ENCODE data around the gene CD160.
A peak's percentile ranks its signal among the peaks of the same experiment; 100 is the strongest.
"Not testable (repeated sequence)": the region's sequence is repeated elsewhere in the genome, so short reads cannot be mapped to it uniquely, and the experiment has no call there.

The CD160 gene

GRCh38 chr1:145710291-145711027, 8.8 kb upstream of the CD160 start:
- DNase-seq: no peak

DNA sequence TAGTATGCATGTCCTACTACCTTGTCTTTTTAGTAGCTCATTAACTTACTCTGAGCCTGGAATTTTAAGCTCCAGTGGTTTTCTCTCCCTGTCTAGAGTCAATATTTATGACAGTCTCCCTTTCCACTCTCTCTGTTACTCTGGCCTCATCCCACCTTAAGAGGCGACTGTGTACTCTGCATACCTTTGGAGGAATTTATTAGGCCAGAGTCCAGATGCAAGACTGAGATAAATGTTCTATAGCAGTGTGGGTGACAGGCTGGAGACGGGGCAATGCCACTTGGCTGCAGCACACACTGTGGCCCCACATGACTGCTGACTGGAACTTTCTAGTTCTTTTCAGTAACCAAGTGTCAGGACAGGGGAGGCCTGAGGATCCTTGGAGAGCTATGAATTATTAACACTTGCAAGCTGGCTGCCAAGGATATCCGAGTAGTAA, 8.1 kb upstream of the CD160 start:
- no peak for DNase-seq

DNA sequence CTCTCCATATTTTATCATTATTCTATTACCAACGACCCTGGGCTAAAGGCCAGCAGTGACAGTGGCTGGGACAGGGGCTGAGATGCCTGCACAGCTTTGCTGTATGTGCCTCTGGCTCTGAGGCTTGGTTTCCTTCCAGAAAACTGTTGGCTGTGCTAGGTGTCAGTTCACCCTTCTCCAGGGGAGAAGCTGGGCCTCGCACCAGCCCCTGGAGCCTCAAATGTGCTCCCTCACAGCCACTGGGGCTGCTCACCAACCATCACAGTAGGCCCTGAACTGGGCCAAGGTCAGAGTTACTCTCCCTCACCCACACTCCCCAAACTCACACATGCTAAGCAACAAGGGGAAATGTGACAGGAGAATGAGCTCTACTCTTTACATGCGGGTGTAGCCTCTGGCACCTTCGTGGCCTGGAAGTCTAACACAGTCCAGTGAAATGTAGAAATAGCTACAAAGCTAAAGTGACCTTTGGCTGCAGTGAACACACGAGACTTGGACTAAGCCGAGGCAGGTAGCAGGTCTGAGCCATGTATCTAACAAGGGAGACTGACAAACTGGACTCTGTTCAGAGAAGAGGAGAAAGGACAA, 4.7 kb upstream of the CD160 start:
- no peak for DNase-seq

DNA sequence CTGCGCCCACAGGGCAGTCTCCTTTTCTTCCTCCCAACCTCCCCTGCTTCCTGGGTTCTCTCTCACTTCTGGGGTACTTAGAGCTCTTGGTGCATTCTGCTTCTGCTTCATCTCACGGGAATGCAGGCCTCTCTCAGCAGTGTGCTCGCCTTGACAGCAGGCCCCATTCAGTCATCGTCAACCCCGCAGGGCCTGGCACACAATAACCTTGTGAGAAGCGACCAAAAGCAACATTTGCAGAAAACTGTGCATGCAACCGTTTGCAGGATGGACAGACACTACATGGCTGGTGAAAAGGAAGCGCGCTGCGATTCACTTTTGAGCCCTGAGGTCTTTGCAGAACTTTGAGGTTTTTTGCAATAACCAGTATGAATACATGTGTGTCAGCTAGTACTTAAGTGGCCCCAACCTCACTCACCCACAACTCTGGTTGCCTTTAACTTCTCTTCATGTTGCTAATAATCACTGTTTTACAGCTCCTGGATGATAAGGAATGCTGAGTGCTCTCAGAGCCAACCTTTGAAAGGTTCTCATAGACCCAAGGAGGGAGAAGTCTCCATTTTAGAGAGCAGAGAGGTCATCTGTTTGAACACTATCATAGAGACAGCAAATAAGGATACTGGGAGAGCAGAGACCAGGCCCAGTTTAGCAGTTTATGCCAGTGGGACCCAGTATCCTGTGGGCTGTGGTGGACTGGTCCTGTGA, 2.5 kb upstream of the CD160 start:
- DNase-seq: no peak

- DNase-seq: no peak
These were observed 1.5 kb upstream of the CD160 start for GRCh38 chr1:145717833-145718232.

DNA sequence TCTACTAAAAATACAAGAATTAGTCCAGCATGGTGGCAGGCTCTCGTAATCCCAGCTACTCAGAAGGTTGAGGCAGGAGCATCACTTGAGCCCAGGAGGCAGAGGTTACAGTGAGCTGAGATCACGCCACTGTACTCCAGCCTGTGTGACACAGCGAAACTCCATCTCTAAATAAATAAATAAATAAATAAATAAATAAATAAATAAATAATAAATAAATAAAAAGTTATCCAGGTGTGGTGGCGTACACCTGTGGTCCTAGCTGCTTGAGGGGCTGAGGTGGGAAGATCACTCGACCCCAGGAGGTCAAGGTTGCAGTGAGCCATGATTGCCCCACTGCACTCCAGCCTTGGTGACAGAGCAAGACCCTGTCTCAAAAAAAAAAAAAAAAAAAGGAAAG, 834 bp upstream of the CD160 start:
- not testable (repeated sequence) for DNase-seq

DNA sequence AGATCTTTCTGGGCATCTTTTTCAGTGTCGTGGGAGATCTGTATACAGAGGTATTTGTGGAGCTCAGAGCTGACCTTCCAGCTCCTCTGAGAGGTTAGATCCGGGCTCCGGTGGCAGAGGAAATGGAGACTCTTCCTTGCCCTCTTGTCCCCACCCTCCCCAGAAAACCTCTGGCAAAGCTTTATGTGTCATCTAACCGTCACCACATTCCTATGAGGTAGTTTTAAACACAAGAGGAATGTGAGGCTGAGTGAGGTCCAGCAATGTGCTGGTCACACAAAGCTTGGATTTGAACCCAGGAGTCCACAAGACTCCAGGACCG, 1.2 kb downstream of the CD160 start:
- DNase-seq: no peak

GRCh38 chr1:145720878-145721671, 1.8 kb downstream of the CD160 start:
- DNase-seq: peak; percentile 21

DNA sequence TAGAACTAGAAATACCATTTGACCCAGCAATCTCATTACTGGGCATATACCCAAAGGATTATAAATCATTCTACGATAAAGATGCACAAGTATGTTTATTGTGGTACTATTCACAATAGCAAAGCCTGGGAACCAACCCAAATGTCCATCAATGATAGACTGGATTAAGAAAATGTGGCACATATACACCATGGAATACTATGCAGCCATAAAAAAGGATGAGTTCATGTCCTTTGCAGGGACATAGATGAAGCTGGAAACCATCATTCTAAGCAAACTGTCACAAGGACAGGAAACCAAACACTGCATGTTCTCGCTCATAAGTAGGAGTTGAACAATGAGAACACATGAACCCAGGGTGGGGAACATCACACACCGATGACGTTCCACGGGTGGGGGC, 6.9 kb downstream of the CD160 start:
- not testable (repeated sequence) for DNase-seq

- no peak for DNase-seq
These were observed 9.9 kb downstream of the CD160 start for GRCh38 chr1:145729196-145729595.

- DNase-seq: no peak
These were observed 10.6 kb downstream of the CD160 start for GRCh38 chr1:145729666-145730436.

DNA sequence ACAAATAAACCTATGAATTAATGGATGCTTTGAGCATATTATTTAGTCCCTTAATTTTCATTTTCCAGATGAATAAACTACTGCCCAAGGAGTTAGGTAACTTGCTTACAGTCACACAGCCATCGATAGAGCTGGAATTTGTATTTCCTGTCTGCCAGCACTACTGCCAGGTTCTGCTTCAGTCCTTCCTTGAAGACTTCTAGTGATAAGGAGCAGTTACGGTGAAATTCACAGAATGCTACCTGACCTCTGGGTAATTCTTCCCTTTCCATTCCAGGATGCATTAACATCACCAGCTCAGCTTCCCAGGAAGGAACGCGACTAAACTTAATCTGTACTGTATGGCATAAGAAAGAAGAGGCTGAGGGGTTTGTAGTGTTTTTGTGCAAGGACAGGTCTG, 11.2 kb downstream of the CD160 start:
- DNase-seq: no peak

GRCh38 chr1:145730900-145731299, 11.6 kb downstream of the CD160 start:
- DNase-seq: no peak

GRCh38 chr1:145736191-145736590, 16.9 kb downstream of the CD160 start:
- no peak for DNase-seq

- DNase-seq: no peak
These were observed 21.0 kb downstream of the CD160 start for GRCh38 chr1:145740269-145740668.

DNA sequence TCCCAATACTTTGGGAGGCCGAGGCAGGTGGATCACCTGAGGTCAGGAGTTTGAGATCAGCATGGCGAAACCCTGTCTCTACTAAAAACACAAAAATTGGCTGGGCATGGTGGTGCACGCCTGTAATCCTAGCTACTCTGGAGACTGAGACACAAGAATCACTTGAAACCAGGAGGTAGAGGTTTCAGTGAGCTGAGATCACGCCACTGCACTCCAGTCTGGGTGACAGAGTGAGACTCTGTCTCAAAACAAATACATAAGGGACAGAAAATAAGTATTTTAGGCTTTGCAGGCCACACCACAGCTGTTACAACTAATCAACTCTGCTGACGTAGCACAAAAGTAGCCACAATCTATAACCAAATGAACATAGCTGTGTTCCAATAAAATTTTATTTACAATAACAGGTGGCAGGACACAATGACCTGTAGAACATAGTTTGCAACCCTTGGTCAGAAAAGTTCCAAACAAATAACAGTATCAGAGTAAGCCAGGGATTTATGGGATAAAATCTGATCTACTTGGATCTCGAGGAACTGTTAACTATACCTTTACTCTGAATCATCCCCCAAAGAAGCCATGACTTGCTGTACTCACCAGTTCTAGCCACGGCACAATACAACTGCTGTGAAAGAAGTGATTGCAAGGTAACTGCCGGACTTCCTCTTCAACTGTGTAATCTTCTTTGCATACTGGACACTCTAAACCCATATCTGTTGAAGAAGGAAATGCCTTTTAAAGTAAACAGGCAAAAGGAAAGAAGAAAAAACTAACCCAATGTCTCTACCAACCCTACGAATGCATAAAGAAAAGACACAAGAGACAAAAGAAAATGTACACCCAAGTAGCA, 28.3 kb downstream of the CD160 start:
- no peak for DNase-seq

- no peak for DNase-seq
These were observed 31.1 kb downstream of the CD160 start for GRCh38 chr1:145750426-145750825.

DNA sequence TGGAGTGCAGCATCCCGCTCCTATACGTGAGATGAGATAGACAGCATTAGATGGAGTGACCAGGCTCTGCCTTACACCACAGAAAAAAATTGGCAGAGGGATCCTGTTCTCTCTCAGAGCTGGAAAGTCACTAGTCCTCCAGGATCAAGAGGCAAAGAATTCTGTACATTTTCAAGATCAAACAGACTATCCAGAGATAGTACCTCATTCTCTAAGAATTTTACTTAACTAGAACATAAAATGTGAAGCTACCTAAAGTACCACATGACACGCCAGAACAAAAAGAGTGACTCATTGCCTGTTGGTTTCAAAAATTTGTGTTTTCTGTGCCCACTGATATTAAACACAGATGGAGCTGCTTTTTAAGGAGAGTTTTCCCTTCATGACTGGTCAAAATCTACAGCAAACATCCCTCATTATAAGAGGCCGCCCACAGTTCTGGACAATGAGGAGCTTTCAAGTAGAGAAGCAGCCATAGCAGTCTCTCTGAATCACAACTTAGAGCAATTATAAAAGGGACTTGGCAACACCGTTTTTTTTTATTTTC, 32.3 kb downstream of the CD160 start:
- DNase-seq: no peak

GRCh38 chr1:145757420-145757819, 38.1 kb downstream of the CD160 start:
- no peak for DNase-seq

DNA sequence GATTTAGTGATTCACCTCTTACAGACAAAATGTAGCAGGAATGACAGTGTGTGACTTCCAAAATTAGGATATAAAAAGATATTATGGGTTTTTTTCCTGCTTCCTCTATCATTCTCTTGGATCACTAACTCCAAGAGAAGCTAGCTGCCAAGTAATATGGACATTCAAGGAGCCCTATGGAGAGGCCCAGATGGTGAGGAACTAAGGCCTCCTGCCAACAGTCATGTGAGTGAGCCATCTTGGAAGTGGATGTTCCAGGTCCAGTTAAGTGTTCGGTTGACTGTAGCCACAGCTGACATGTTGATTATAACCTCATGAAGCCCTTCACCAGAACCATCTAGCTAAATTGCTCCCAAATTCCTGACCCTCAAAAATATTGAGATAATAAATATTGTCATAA, 38.8 kb downstream of the CD160 start:
- DNase-seq: no peak

GRCh38 chr1:145758575-145758974, 39.3 kb downstream of the CD160 start:
- no peak for DNase-seq
